Body of pancreas (tissue), 4 donors: ENCODE results near the gene ARHGAP22. TPM values are rescaled to one million over a fixed set of nuclear protein-coding genes. Genes with fewer than 3 reads are reported as not detected.

Experiments
- ATAC-seq: fragments of 150-250 bp; one replicate; pipeline ENCODE4 v1.9.1; 2016
- DNase-seq, 4 donors: peaks; one replicate each; pipeline ENCODE4 v3.0.0-alpha.2; 2019
- H3K27ac ChIP-seq, 4 donors: fragments of 200-600 bp; sonication (generic); 1 replicate in 3 of 4; 2 replicates in 1 of 4; pipeline versions ENCODE4 v1.5.1 to v1.6.1; 2016 to 2019; ENCODE audit warnings: mild to moderate bottlenecking in 1 of 4, mixed read lengths in 1 of 4, moderate library complexity in 1 of 4
- H3K27me3 ChIP-seq, 2 donors: fragments of 200-600 bp; sonication (generic); one replicate each; pipeline ENCODE4 v1.6.0; 2016; ENCODE audit warnings: mild to moderate bottlenecking in 1 of 2
- H3K36me3 ChIP-seq, 2 donors: fragments of 200-600 bp; sonication (generic); replicated peaks in 1 of 2; 2 replicates each; pipeline ENCODE4 v1.5.1; 2016; ENCODE audit warnings: low read depth in 2 of 2; ENCODE audit not compliant: insufficient read depth in 1 of 2
- H3K4me1 ChIP-seq: fragments of 200-600 bp; sonication (generic); one replicate; pipeline ENCODE4 v1.6.0; 2016
- H3K4me3 ChIP-seq, 2 donors: fragments of 200-600 bp; sonication (generic); 1 replicate in 1 of 2; 2 replicates in 1 of 2; pipeline ENCODE4 v1.5.1; 2016 to 2019
- H3K9me3 ChIP-seq, 3 donors: fragments of 200-600 bp; sonication (generic); 1 replicate in 2 of 3; 2 replicates in 1 of 3; pipeline ENCODE4 v1.5.1; 2016
- POLR2A ChIP-seq, 3 donors: fragments of 450-650 bp; IDR thresholded peaks; one replicate each; pipeline ENCODE4 v1.6.1; 2016; ENCODE audit warnings: antibody characterized with exemption in 3 of 3, mild to moderate bottlenecking in 2 of 3
- WGBS, 2 donors: methylation state at CpG; one replicate each; pipeline ENCODE4 v1.1.5; 2017; 5-methylcytosine and 5-hydroxymethylcytosine counted together
- intact Hi-C: fragments of 100-400 bp; cut with DNase I; formaldehyde crosslinking; loops from one replicate; pipeline ENCODE4 v1.15.1; 2023
- total RNA-seq, 2 donors: library from RNA; depleted of rRNA; stranded (reverse); fragments of >200 nt; gene quantifications; one replicate each; pipeline ENCODE4 v1.1.0, GENCODE V29; 2016
- TF ChIP-seq, protein P1 (sequence below), 7 experiments: fragments of 450-650 bp in 4 of 7; fragments of 200-600 bp in 3 of 7; sonication (generic) in 3 of 7; IDR thresholded peaks; one replicate each; pipeline ENCODE4 v1.5.1; 2016 to 2019; ENCODE audit warnings: antibody characterized with exemption in 7 of 7

The ARHGAP22 gene, protein sequence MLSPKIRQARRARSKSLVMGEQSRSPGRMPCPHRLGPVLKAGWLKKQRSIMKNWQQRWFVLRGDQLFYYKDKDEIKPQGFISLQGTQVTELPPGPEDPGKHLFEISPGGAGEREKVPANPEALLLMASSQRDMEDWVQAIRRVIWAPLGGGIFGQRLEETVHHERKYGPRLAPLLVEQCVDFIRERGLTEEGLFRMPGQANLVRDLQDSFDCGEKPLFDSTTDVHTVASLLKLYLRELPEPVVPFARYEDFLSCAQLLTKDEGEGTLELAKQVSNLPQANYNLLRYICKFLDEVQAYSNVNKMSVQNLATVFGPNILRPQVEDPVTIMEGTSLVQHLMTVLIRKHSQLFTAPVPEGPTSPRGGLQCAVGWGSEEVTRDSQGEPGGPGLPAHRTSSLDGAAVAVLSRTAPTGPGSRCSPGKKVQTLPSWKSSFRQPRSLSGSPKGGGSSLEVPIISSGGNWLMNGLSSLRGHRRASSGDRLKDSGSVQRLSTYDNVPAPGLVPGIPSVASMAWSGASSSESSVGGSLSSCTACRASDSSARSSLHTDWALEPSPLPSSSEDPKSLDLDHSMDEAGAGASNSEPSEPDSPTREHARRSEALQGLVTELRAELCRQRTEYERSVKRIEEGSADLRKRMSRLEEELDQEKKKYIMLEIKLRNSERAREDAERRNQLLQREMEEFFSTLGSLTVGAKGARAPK
- total RNA-seq, result 1 to 10 TPM; 1.6 to 4.6 TPM

GRCh38 chr10:48604991-48605508 lies at the start of gene ARHGAP22:
Gene ARHGAP22, minus strand, starts transcription at chr10:48605073. Its CDS starts 277 bp downstream, at chr10:48604796.
- H3K9me3 ChIP-seq, result no peaks in the 10 kb centered on the region
- WGBS, 2 donors, result 2 to 3% methylated on average over 12 to 29 of the region's 30 CpGs
- intact Hi-C loops, result no loop called here
- peak; percentile 59 for ATAC-seq
- DNase-seq, result peak in 2 of 4 donors; percentile 36 to 43
- no peaks in the 10 kb centered on the region for H3K27me3 ChIP-seq
- no peaks in the 10 kb centered on the region for H3K36me3 ChIP-seq
- no peak within 1 kb of the TSS for H3K4me3 ChIP-seq
- H3K4me1 ChIP-seq, result peaks cover 9% of the 10 kb centered on the region
- no peak within 1 kb of the TSS for H3K27ac ChIP-seq
- TF ChIP-seq, protein P1, sequence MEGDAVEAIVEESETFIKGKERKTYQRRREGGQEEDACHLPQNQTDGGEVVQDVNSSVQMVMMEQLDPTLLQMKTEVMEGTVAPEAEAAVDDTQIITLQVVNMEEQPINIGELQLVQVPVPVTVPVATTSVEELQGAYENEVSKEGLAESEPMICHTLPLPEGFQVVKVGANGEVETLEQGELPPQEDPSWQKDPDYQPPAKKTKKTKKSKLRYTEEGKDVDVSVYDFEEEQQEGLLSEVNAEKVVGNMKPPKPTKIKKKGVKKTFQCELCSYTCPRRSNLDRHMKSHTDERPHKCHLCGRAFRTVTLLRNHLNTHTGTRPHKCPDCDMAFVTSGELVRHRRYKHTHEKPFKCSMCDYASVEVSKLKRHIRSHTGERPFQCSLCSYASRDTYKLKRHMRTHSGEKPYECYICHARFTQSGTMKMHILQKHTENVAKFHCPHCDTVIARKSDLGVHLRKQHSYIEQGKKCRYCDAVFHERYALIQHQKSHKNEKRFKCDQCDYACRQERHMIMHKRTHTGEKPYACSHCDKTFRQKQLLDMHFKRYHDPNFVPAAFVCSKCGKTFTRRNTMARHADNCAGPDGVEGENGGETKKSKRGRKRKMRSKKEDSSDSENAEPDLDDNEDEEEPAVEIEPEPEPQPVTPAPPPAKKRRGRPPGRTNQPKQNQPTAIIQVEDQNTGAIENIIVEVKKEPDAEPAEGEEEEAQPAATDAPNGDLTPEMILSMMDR (IDR thresholded peaks at IDR 0.05), result no peak
- no peak for TF ChIP-seq POLR2A (IDR thresholded peaks at IDR 0.05)

- ATAC-seq (no peak), DNase-seq (no peak)
- Histone ChIP-seq H3K4me3 (no peak overlapping the region), H3K9me3 (no peaks in the 10 kb centered on the region), H3K27me3 (no peaks in the 10 kb centered on the region), H3K36me3 (no peaks in the 10 kb centered on the region), H3K4me1 (peaks cover 17% of the 10 kb centered on the region), H3K27ac (no peak overlapping the region)
- whole genome bisulfite sequencing, 2 donors, result 92 to 93% methylated on average over 4 of the region's 4 CpGs
- intact Hi-C loops, result loop anchor here (10.0 kb wide), 1 partner anchor 289 kb away; no protein-coding TSS in a partner anchor
- TF ChIP-seq POLR2A (IDR thresholded peaks at IDR 0.05), result no peak
- TF ChIP-seq, protein P1 (IDR thresholded peaks at IDR 0.05), result no peak
These were observed 49.2 kb upstream of the ARHGAP22 start for GRCh38 chr10:48653944-48654698.

GRCh38 chr10:48653347-48653746 lies 48.5 kb upstream of the ARHGAP22 start:
- Histone ChIP-seq H3K36me3 (no peaks in the 10 kb centered on the region), H3K27me3 (no peaks in the 10 kb centered on the region), H3K4me1 (peaks cover 17% of the 10 kb centered on the region), H3K9me3 (no peaks in the 10 kb centered on the region), H3K4me3 (no peak overlapping the region), H3K27ac (no peak overlapping the region)
- DNase-seq (no peak), ATAC-seq (no peak)
- 82 to 91% methylated on average over 5 of the region's 5 CpGs for WGBS, 2 donors
- intact Hi-C loops, result loop anchor here (10.0 kb wide), 1 partner anchor 289 kb away; no protein-coding TSS in a partner anchor
- TF ChIP-seq, protein P1 (IDR thresholded peaks at IDR 0.05), result no peak
- no peak for TF ChIP-seq POLR2A (IDR thresholded peaks at IDR 0.05)

- intact Hi-C loops, result loop anchor here (10.0 kb wide), 1 partner anchor 288 kb away; no protein-coding TSS in a partner anchor
- no peak overlapping the region for H3K27ac ChIP-seq
- TF ChIP-seq, protein P1 (IDR thresholded peaks at IDR 0.05), result no peak
- TF ChIP-seq POLR2A (IDR thresholded peaks at IDR 0.05), result no peak
- no peaks in the 10 kb centered on the region for H3K27me3 ChIP-seq
- DNase-seq (no peak), ATAC-seq (no peak)
- H3K4me1 ChIP-seq, result peaks cover 17% of the 10 kb centered on the region
- 81 to 82% methylated on average over 4 of the region's 4 CpGs for WGBS, 2 donors
- H3K36me3 ChIP-seq, result no peaks in the 10 kb centered on the region
- no peaks in the 10 kb centered on the region for H3K9me3 ChIP-seq
- no peak overlapping the region for H3K4me3 ChIP-seq
These were observed 47.5 kb upstream of the ARHGAP22 start for GRCh38 chr10:48652344-48652743.
